A549 treated with ZK216348 at 1 μM for 4 hours (cell line): Measurements from ENCODE around the gene THSD4. TPM values are rescaled to one million over a fixed set of nuclear protein-coding genes. Genes with fewer than 3 reads are reported as not detected.

ENCODE experiments used
- total RNA-seq: library from RNA; stranded (reverse); fragments of 200-300 nt; extraction: Qiagen RNA extraction; gene quantifications from 5 replicates; pipeline ENCODE4 v1.2.3, GENCODE V29; 2022; ENCODE audit warnings: low read depth

Gene THSD4
- total RNA-seq, result 19.2 to 33.5 TPM (median 25.7 TPM) in 5 replicates

DNA sequence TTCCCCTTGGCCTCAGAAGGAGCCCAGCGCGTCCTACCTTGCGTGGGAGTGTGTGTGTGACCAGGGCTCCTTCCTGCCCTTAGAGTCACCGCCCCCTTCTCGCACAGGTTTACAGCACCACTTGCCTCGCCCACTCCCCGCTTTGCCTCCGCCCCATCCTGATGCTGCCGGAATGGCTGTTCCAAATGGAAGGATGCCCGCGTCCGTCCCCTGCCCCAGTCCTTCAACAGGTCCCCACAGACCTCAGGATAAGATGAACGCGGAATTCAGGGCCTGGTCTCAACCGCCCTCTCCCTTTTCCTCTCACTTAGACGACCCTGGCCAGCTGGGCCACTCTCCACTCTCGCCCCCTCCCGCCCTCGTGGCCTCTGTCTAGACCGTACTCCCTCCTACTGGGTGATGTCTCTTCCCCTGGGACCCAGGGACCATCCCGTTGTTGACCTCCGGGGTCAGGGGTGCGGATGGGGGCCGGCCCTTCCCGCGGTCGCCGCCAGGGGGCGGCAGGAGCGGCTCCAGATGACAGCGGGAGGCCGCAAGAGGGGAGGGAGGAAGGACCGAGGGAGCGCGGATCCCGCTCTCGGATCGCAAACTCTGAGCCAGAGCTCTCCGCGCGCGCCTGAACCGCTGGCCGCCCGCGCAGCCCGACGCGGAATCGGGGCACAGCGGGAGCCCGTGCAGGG is at the start of gene THSD4:
Gene THSD4 (plus strand): TSS at position 585 of the 680 bp plus-strand sequence.

DNA sequence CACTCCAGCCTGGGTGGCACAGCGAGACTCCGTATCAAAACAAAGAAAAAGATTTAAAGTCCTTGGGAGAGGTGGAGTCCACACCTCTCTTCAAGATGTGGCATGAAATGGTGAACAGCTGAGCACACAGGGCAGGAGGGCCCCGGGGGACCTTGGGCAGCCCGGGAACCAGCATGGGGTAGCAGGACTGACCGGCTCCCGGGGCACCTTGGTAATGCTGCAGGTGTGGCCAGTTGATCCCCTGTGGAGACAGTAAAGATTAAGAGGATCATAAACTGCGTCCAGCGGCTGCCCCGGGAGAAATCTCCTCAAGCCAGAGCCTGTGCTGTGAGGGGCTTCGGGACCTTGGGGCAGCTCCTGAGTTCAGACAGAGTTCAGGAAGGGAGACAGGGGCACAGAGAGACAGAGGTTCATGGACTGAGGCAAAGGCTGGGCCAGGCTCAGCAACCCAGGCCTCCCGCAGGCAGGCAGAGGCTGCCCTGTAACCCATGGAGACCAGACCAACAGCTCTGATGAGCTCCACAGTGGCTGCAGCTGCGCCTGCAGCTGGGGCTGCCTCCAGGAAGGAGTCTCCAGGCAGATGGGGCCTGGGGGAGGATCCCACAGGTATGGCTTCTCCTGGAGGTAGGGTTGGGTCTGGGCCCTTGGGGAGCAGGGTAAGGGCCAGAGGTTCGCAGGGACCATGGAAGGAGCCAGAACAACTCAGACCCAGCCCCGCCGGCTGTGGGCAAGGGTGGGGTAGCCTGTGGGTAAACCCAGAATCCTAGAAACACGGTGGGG is 695.2 kb downstream of the THSD4 start, which contains the start of gene NR2E3:
Gene NR2E3 (plus strand): TSS at position 299 of the 780 bp plus-strand sequence. CDS start 190 bp downstream, at position 489.

Other genes with a start within 250 kb of the THSD4 start
- gene THAP10, start 223.0 kb upstream of the THSD4 start, total RNA-seq, result 3.2 to 7.1 TPM (median 5.8 TPM) in 5 replicates
- 4.2 to 8.3 TPM (median 4.7 TPM) in 5 replicates for gene LRRC49, start 222.6 kb upstream of the THSD4 start, total RNA-seq